ENCODE results near the gene MORN1. TPM values are rescaled to one million over a fixed set of nuclear protein-coding genes. Genes with fewer than 3 reads are reported as not detected.

Gene MORN1
- total and polyA plus RNA-seq, 10 of the 15 experiments (the other 5 are each of a cell fraction or from before 2014, with no cell fraction given): 0.76 to 7.9 (median 5.5) TPM

GRCh38 chr1:2300004-2300771 is 91.2 kb downstream of the MORN1 start (continued):
- TF ChIP-seq, protein P1, sequence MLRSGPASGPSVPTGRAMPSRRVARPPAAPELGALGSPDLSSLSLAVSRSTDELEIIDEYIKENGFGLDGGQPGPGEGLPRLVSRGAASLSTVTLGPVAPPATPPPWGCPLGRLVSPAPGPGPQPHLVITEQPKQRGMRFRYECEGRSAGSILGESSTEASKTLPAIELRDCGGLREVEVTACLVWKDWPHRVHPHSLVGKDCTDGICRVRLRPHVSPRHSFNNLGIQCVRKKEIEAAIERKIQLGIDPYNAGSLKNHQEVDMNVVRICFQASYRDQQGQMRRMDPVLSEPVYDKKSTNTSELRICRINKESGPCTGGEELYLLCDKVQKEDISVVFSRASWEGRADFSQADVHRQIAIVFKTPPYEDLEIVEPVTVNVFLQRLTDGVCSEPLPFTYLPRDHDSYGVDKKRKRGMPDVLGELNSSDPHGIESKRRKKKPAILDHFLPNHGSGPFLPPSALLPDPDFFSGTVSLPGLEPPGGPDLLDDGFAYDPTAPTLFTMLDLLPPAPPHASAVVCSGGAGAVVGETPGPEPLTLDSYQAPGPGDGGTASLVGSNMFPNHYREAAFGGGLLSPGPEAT (IDR thresholded peaks at IDR 0.05; ENCODE audit: low read depth): no peak; the same call in 1 of the 2 replicates
- peak; percentile 53; the same call in 1 of the 2 replicates for TF ChIP-seq EED (IDR thresholded peaks at IDR 0.05; ENCODE audit: low read depth)
- no peak for TF ChIP-seq FOS (IDR thresholded peaks at IDR 0.05; ENCODE audit: borderline replicate concordance, extremely low read depth, insufficient read length)
- no peak for TF ChIP-seq RELA (IDR thresholded peaks at IDR 0.05; ENCODE audit: borderline replicate concordance, partially characterized antibody)
- no peak for TF ChIP-seq CHD4 (IDR thresholded peaks at IDR 0.05)
- no peak for TF ChIP-seq BRCA1 (IDR thresholded peaks at IDR 0.05; ENCODE audit: low read depth, low read length)
- TF ChIP-seq SUPT20H (IDR thresholded peaks at IDR 0.05; ENCODE audit: borderline replicate concordance, control insufficient read depth, low read depth, low read length): no peak
- TF ChIP-seq RBBP5 (conservative IDR thresholded peaks at IDR 0.05): no peak
- TF ChIP-seq ATF3 (IDR thresholded peaks at IDR 0.05; ENCODE audit: borderline replicate concordance, extremely low read depth, low read depth, low read length): no peak
- no peak for TF ChIP-seq PML (IDR thresholded peaks at IDR 0.05; ENCODE audit: low read length)
- TF ChIP-seq JUND (IDR thresholded peaks at IDR 0.05; ENCODE audit: low read depth, low read length): no peak
- TF ChIP-seq GABPA (IDR thresholded peaks at IDR 0.05; ENCODE audit: low read depth): no peak
- no peak for TF ChIP-seq MTA3 (IDR thresholded peaks at IDR 0.05; ENCODE audit: borderline replicate concordance, low read length)
- peak; percentile 69 to 72; a peak in 3 of 4 replicates for TF ChIP-seq IKZF2 (IDR thresholded peaks at IDR 0.05)
- TF ChIP-seq MYB (IDR thresholded peaks at IDR 0.05; ENCODE audit: borderline replicate concordance, low read depth, low read length): no peak
- TF ChIP-seq NR2C2 (IDR thresholded peaks at IDR 0.05; ENCODE audit: borderline replicate concordance, control insufficient read depth, insufficient read length, low read depth): no peak
- no peak for TF ChIP-seq IRF5 (IDR thresholded peaks at IDR 0.05; ENCODE audit: borderline replicate concordance)
- TF ChIP-seq SREBF2 (IDR thresholded peaks at IDR 0.05; ENCODE audit: low read length): no peak
- TF ChIP-seq CBFB (IDR thresholded peaks at IDR 0.05; ENCODE audit: low read depth): peak; percentile 72; the same call in 1 of the 2 replicates
- TF ChIP-seq SMAD1 (IDR thresholded peaks at IDR 0.05; ENCODE audit: low read depth, partially characterized antibody): peak; percentile 14
- no peak for TF ChIP-seq ZNF207 (IDR thresholded peaks at IDR 0.05; ENCODE audit: borderline replicate concordance)
- TF ChIP-seq POLR2AphosphoS5 (IDR thresholded peaks at IDR 0.05; ENCODE audit: low read length): peak; percentile 59; the same call in 1 of the 2 replicates
- peak; percentile 33 for TF ChIP-seq IKZF1 (conservative IDR thresholded peaks at IDR 0.05)
- peak; percentile 23; the same call in 1 of the 2 replicates for TF ChIP-seq NBN (IDR thresholded peaks at IDR 0.05)
- no peak for TF ChIP-seq SIX5 (IDR thresholded peaks at IDR 0.05; ENCODE audit: low read depth, low read length, severe bottlenecking)
- TF ChIP-seq IRF4 (IDR thresholded peaks at IDR 0.05; ENCODE audit: low read depth, low read length): 0 out of 2 replicates have a peak, but pooled peaks have one; percentile 36
- TF ChIP-seq STAT3 (IDR thresholded peaks at IDR 0.05; ENCODE audit: low read depth, low read length): no peak
- peak; percentile 51; the same call in 1 of the 2 replicates for TF ChIP-seq CHD2 (IDR thresholded peaks at IDR 0.05; ENCODE audit: borderline replicate concordance, low read depth, low read length)

Measured in GM12878 (cell line).